Hematopoietic multipotent progenitor cell treated with erythropoietin and hydrocortisone succinate and interleukin-3 and kit ligand, for 6 days (in vitro differentiated cells): ENCODE measurements around the gene TNN.

ENCODE experiments used
- DNase-seq: peaks from one replicate; pipeline ENCODE4 v3.0.0-alpha.2; 2015

Gene TNN

GRCh38 chr1:175147569-175147968 lies 79.9 kb downstream of the TNN start:
- no peak for DNase-seq

- no peak for DNase-seq
These were observed 80.4 kb downstream of the TNN start for GRCh38 chr1:175148068-175148467.

GRCh38 chr1:175150596-175151319 lies 83.1 kb downstream of the TNN start:
- DNase-seq = no peak

GRCh38 chr1:175152006-175152652 lies 84.5 kb downstream of the TNN start:
- DNase-seq = peak; percentile 77

- DNase-seq = peak; percentile 82
These were observed 87.2 kb downstream of the TNN start for GRCh38 chr1:175154629-175155472.

GRCh38 chr1:175155473-175155856 lies 87.8 kb downstream of the TNN start:
- no peak for DNase-seq

GRCh38 chr1:175155936-175156335 lies 88.3 kb downstream of the TNN start:
- no peak for DNase-seq

GRCh38 chr1:175157200-175157599 lies 89.6 kb downstream of the TNN start:
- DNase-seq = no peak

GRCh38 chr1:175158170-175158591 lies 90.5 kb downstream of the TNN start:
- no peak for DNase-seq

- no peak for DNase-seq
These were observed 95.3 kb downstream of the TNN start for GRCh38 chr1:175162955-175163354.

- DNase-seq = no peak
These were observed 96.1 kb downstream of the TNN start for GRCh38 chr1:175163702-175164101.

GRCh38 chr1:175164751-175165150 lies 97.1 kb downstream of the TNN start:
- no peak for DNase-seq

- no peak for DNase-seq
These were observed 99.1 kb downstream of the TNN start for GRCh38 chr1:175166746-175167145.

GRCh38 chr1:175167861-175168260 lies 100.2 kb downstream of the TNN start:
- DNase-seq = peak; percentile 67

GRCh38 chr1:175168782-175169181 lies 101.1 kb downstream of the TNN start:
- DNase-seq = no peak

- DNase-seq = no peak
These were observed 101.8 kb downstream of the TNN start for GRCh38 chr1:175169286-175170018.

- peak; percentile 74 for DNase-seq
These were observed 103.6 kb downstream of the TNN start for GRCh38 chr1:175171036-175171913.

- DNase-seq = no peak
These were observed 104.9 kb downstream of the TNN start for GRCh38 chr1:175172503-175172902.

- DNase-seq = peak; percentile 57
These were observed 105.9 kb downstream of the TNN start for GRCh38 chr1:175173531-175173930.

GRCh38 chr1:175174309-175175102 lies 106.9 kb downstream of the TNN start:
- no peak for DNase-seq

- DNase-seq = no peak
These were observed 108.6 kb downstream of the TNN start for GRCh38 chr1:175176246-175176645.
